Fibroblast of skin of right quadriceps (primary cell): ENCODE data around the gene ITGA1.

Source experiments
- DNase-seq: peaks from one replicate; pipeline ENCODE4 v3.0.0-alpha.2; 2013

ITGA1 gene

DNA sequence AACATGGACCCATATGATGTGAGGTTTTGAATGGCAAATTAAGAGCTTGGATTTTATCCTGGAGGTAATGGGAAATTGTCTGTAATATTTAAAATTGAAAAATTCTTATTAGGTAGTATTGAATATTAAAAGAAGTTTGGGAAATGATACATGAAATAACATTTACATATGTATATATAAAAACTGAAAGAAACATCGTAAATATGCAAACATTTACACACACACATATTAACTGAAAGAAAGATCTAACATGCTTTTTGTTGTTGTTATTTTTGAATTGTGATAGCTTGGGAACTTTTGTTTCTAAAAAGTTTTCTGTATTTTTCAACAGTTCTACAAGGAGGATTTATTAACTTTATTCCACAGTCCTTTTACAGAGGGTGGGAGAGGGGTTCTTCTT lies 118.6 kb downstream of the ITGA1 start:
- no peak for DNase-seq

DNA sequence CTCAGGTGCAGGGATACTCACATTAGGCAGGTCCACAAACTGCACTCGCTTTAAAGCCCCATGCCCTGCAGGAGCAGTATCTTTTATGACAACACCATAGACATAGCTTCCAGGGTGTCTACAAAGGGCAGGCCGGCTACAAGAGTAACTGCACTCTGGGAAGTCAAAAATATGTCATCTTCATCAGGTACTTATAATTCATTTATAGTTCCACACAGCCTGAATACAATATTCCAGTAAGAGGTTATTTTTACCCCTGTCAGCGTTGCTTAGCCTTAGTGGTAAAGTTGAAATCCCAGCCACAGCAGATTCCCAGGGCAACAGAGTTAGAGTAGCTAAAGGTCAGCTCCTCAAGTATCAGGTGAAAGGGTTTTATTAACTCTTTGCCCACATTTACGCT lies 119.1 kb downstream of the ITGA1 start:
- no peak for DNase-seq

DNA sequence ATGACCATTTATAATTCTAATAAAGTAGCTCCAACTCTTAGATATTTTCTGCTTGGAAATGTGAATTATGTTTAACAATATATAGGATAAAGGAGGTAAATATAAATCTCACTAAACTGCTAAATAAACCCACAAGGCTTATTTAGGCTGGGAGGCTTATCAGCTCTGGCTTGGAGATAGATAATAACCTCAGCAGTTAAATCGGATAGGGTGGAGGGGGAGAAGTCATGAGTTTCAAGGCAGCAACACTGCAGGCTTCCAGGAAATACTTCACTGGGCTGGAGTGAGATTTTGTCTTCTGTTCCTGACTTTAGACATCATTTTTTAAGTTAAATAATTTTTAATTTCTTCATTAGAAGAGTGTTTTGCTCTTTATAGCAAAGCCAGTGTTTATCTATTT lies 121.5 kb downstream of the ITGA1 start:
- DNase-seq: no peak

DNA sequence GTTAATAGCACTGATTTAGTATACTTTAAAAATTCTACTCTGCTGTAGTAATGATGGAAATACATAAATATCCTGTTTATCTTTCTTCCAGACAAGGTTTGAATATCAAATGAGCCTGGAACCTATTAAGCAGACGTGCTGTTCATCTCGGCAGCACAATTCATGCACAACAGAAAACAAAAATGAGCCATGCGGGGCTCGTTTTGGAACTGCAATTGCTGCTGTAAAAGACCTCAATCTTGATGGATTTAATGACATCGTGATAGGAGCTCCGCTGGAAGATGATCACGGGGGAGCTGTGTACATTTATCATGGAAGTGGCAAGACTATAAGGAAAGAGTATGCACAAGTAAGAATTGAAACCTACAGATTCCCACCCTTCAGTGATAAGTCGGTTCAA lies 122.4 kb downstream of the ITGA1 start:
- DNase-seq: no peak

GRCh38 chr5:52915176-52915875 lies 127.6 kb downstream of the ITGA1 start:
- peak; percentile 70 for DNase-seq

GRCh38 chr5:52920929-52921328 lies 133.2 kb downstream of the ITGA1 start:
- DNase-seq: peak; percentile 43

DNA sequence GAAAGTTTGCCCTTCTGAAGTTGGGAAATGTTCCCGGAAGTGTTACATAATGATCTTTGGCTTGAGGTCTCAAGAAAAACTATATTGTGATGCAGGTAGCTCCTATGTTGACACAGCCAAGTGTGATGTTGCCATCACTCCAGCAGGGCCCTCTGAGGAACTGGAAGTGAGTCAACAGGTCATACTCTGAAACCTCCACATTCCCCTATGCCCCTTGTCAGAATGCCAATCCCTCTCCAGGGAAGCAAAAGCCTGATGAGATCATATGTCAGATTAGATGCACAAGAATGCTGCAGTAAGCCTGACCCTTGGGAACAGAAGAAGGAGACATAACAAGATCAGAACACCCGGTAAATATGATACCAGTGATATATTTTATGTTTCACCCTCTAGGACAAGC lies 134.7 kb downstream of the ITGA1 start:
- DNase-seq: peak; percentile 90

GRCh38 chr5:52924456-52924855 lies 136.7 kb downstream of the ITGA1 start:
- no peak for DNase-seq

DNA sequence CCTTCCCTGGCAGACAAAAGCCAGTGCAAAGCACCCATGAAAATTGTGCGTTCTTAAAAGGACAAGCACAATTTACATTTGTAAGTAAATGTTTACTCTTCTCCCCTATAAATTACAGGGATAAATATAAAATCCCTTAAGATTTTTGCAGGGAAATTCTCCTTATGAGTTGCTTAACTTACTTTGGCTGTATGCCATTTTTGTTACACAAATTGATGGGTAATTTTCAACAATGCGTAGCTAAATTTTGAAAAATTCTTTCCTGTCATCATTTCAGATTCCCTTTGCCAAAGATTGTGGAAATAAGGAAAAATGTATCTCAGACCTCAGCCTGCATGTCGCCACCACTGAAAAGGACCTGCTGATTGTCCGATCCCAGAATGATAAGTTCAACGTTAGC lies 137.3 kb downstream of the ITGA1 start:
- no peak for DNase-seq

DNA sequence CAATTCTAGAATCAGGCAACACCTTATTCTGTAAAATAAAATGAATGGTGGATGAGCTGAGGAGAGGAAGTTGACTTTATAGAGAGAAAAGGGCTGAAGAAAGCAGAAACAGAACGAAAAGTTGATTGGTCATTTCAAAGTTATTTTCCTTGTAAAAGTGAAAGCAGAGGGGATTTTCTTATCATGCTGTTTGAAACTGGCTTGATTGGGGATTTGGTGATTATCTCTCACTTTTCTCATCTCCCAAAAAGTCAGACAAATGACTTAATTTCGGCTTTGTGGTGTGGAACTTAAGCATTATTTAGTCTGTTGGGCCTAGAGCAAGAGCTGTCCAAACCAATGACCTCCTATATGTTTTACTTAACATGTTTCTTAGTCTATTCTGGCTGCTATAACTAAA lies 141.0 kb downstream of the ITGA1 start:
- DNase-seq: no peak

- no peak for DNase-seq
These were observed 150.5 kb downstream of the ITGA1 start for GRCh38 chr5:52938226-52938625.

- no peak for DNase-seq
These were observed 155.6 kb downstream of the ITGA1 start for GRCh38 chr5:52943285-52943684.

DNA sequence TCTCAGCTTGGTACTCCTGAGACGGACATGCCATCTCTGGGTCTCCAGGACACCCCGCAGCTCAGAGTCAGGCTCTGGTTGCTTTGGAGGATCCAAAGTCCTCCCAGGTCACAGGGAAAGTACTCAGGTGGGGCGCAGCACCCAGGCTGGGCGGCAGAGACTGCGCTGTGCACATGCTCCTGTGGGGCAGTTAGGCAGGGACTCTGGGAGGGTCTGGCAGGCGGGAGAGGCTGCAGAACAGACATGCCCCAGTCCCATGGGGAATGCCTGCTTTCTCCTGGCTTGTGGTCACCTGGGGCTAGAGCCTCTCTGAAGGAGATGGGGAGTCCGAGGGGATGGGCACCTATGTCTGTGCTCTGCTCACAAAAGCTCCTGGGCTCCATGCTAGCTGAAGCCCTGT lies 156.1 kb downstream of the ITGA1 start:
- DNase-seq: no peak

DNA sequence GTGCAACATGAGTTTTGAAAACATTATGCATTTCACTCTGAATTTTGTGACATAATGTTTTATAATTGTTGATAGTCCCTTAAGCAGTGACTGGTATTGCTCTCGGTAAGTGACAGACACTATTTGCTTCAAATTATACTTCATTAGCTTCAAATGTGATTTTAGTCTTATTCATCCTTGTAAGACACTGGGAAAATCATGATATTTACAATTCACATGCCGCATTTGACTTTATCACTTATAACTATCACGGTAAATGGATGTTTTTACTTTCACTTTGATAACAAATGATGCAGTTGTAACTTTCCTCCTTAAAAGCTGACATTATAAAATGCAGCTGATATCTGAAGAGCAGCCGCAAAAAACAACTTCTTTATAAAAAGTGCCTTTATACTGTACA lies 157.3 kb downstream of the ITGA1 start:
- DNase-seq: no peak

DNA sequence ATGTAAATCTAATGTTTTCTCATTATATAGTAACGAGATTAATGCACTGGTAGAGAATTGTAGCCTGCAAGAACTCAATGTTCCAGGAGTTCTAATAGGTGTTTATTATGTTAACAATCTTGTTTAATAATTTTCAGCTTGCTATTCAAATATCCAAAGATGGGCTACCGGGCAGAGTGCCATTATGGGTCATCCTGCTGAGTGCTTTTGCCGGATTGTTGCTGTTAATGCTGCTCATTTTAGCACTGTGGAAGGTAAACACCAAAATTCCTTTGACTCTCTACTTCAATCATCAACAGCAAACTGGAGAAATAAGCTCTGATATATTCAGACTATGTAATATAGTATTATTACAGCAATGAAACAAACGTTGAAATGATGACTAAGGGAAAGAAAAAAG lies 159.5 kb downstream of the ITGA1 start:
- DNase-seq: peak; percentile 10

GRCh38 chr5:52947851-52948250 lies 160.1 kb downstream of the ITGA1 start:
- DNase-seq: peak; percentile 25

DNA sequence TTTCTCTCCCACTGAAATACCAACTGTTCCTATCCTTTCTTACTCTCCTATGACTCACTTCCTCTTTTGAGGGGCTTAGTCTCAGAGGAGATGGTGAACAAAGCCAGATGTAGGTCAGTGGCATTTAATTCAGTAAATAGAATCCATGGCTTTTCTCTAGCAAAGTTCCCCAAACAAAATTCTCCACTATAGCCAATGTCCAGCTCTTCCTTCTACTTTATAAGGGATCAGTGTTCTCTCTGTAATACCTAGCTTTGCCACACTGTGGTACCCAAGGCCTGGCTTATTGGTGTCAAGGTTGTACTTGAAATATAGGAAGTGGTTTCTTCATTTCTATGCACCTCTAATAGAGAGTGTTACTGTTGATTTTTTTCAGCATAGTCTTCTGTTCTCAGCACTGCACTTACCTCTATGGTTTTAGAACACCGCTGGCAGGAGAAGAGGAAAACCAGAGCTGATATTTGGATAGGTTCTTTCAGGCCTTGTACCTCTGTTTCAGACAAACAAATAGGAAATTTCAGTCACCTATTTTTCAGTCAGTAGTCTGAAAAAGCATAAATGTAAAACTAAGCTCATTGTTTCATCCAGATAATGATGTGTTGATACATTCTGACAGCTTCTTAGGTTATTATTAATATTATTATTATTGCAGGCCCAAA lies 160.8 kb downstream of the ITGA1 start:
- peak; percentile 83 for DNase-seq

- DNase-seq: no peak
These were observed 163.0 kb downstream of the ITGA1 start for GRCh38 chr5:52950686-52951085.

GRCh38 chr5:52952483-52952882 lies 164.8 kb downstream of the ITGA1 start:
- no peak for DNase-seq

DNA sequence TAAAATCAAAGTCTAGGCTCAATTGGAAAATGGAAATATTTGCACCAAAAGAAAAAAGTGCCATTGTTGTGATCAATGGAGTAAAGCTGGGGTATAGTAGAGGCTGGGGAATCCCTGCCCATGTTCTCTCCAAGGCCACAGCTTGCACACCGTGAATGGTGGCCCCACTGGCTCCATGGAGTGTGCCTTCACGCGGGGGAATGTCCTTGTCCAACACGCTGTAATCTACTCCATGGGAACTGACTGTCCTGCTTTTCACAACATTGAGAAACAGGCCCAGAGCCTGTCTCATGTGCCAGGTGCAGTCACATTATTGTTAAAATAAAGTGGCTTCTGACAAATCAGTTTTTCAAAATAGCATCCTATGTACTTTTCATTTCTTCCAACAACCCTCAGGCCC lies 168.3 kb downstream of the ITGA1 start:
- DNase-seq: no peak

GRCh38 chr5:52956915-52957747 lies 169.4 kb downstream of the ITGA1 start:
- peak; percentile 14 for DNase-seq

DNA sequence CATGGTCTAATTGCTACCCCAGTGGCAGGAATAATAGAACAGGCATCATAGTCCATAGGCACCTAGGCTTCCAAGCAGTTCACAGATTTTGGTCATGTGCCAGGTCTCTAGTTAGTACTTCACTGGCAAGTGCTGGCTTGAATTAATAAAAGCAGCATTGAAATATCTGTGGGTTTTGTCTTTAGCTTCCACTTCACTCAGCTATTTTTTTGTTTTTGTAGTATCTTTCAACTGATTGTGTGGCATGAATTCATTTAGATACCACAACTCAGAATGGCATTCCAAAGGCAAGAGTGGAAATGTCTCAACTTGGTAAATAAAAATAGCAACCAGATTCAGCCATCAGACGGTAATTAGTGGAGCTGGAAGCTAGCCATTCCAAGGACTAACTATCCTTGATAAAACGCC lies 173.6 kb downstream of the ITGA1 start:
- DNase-seq: peak; percentile 63

- no peak for DNase-seq
These were observed 175.9 kb downstream of the ITGA1 start for GRCh38 chr5:52963636-52964035.

GRCh38 chr5:52964138-52964537 lies 176.4 kb downstream of the ITGA1 start:
- no peak for DNase-seq
